Gastroesophageal sphincter (tissue), 4 donors: ENCODE data around the gene BAIAP3. TPM values are rescaled to one million over a fixed set of nuclear protein-coding genes. Genes with fewer than 3 reads are reported as not detected.

ENCODE experiments used
- ATAC-seq: fragments of 150-250 bp; one replicate; pipeline ENCODE4 v1.9.1; 2016; ENCODE audit warnings: mild to moderate bottlenecking, moderate library complexity
- H3K27ac ChIP-seq, 4 donors: fragments of 200-600 bp; sonication (generic) in 3 of 4; 1 replicate in 3 of 4; 2 replicates in 1 of 4; pipeline ENCODE4 v1.5.1; 2016 to 2019
- H3K27me3 ChIP-seq: fragments of 200-600 bp; sonication (generic); one replicate; pipeline ENCODE4 v1.5.1; 2019
- H3K36me3 ChIP-seq, 2 donors: fragments of 200-600 bp; sonication (generic); one replicate each; pipeline ENCODE4 v1.5.1; 2019; ENCODE audit warnings: control low read depth in 1 of 2
- H3K4me1 ChIP-seq, 3 donors: fragments of 200-600 bp; sonication (generic); 1 replicate in 2 of 3; 2 replicates in 1 of 3; pipeline ENCODE4 v1.5.1; 2016 to 2019; ENCODE audit warnings: control low read depth in 2 of 3
- H3K4me3 ChIP-seq, 2 donors: fragments of 200-600 bp; sonication (generic); one replicate each; pipeline ENCODE4 v1.5.1; 2019; ENCODE audit warnings: mild to moderate bottlenecking in 1 of 2, moderate library complexity in 1 of 2
- H3K9me3 ChIP-seq, 3 donors: fragments of 200-600 bp; sonication (generic); one replicate each; pipeline ENCODE4 v1.5.1; 2017 to 2019; ENCODE audit warnings: control low read depth in 2 of 3
- EP300 ChIP-seq: sonication (generic); formaldehyde crosslinking; IDR thresholded peaks from one replicate; pipeline ENCODE4 v1.6.1; 2017; ENCODE audit warnings: antibody characterized with exemption, mild to moderate bottlenecking
- POLR2A ChIP-seq, 2 donors: fragments of 450-650 bp; IDR thresholded peaks; one replicate each; pipeline ENCODE4 v1.6.1; 2017; ENCODE audit warnings: antibody characterized with exemption in 2 of 2, mild to moderate bottlenecking in 2 of 2, moderate library complexity in 1 of 2
- POLR2AphosphoS5 ChIP-seq: sonication (generic); formaldehyde crosslinking; IDR thresholded peaks from one replicate; pipeline ENCODE4 v1.6.1; 2017; ENCODE audit warnings: antibody characterized with exemption
- WGBS, 2 donors: methylation state at CpG; one replicate each; pipeline ENCODE4 v1.1.5; 2018; ENCODE audit warnings: low coverage in 1 of 2; 5-methylcytosine and 5-hydroxymethylcytosine counted together
- total RNA-seq, 4 donors: library from RNA; depleted of rRNA; stranded (reverse); fragments of >200 nt; gene quantifications; one replicate each; pipeline ENCODE4 v1.1.0, GENCODE V29; 2016
- TF ChIP-seq, protein P1 (sequence below), 4 experiments: fragments of 200-600 bp in 2 of 4; fragments of 450-650 bp in 2 of 4; sonication (generic) in 1 of 4; IDR thresholded peaks; one replicate each; pipeline ENCODE4 v1.5.1; 2017 to 2019; ENCODE audit warnings: antibody characterized with exemption in 4 of 4, mild to moderate bottlenecking in 2 of 4, moderate library complexity in 2 of 4

BAIAP3 gene
- total RNA-seq, 4 donors from 2014 or later = 1.1 to 14.2 (median 3.0) TPM

DNA sequence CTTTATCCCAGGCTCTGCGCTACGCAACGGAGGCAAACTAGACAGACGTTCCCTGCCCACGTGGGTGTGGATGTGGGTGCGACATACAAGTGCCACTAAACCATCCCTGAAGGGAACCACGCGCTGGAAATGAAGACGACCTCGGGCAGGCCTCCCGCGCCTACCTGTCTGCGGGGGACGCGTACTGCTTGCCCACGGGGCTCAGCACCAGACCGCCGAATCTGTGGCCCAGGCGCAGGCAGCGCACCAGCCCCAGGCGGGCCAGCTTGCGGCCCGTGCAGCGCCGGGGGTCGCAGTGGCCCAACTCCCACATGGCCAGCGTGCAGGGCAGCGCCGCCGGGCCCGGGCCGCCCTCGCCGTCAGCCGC lies 17.8 kb downstream of the BAIAP3 start:
- Histone ChIP-seq H3K4me1 (peaks cover 0 to 60% (median 23%) of the 10 kb centered on the region in 3 donors), H3K4me3 (peak overlapping the region; percentile 80 to 84), H3K9me3 (no peaks in the 10 kb centered on the region), H3K36me3 (peaks cover 0 to 34% of the 10 kb centered on the region in 2 donors), H3K27ac (peak overlapping the region; percentile 14 to 85 (median 76)), H3K27me3 (no peaks in the 10 kb centered on the region)
- ATAC-seq = no peak
- TF ChIP-seq POLR2AphosphoS5 = no peak
- TF ChIP-seq, protein P1, sequence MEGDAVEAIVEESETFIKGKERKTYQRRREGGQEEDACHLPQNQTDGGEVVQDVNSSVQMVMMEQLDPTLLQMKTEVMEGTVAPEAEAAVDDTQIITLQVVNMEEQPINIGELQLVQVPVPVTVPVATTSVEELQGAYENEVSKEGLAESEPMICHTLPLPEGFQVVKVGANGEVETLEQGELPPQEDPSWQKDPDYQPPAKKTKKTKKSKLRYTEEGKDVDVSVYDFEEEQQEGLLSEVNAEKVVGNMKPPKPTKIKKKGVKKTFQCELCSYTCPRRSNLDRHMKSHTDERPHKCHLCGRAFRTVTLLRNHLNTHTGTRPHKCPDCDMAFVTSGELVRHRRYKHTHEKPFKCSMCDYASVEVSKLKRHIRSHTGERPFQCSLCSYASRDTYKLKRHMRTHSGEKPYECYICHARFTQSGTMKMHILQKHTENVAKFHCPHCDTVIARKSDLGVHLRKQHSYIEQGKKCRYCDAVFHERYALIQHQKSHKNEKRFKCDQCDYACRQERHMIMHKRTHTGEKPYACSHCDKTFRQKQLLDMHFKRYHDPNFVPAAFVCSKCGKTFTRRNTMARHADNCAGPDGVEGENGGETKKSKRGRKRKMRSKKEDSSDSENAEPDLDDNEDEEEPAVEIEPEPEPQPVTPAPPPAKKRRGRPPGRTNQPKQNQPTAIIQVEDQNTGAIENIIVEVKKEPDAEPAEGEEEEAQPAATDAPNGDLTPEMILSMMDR (IDR thresholded peaks at IDR 0.05) = no peak
- WGBS, 2 donors = 0% methylated on average over 2 of the region's 35 CpGs; no CpG with 5 or more reads in 1 of the 2 donors

DNA sequence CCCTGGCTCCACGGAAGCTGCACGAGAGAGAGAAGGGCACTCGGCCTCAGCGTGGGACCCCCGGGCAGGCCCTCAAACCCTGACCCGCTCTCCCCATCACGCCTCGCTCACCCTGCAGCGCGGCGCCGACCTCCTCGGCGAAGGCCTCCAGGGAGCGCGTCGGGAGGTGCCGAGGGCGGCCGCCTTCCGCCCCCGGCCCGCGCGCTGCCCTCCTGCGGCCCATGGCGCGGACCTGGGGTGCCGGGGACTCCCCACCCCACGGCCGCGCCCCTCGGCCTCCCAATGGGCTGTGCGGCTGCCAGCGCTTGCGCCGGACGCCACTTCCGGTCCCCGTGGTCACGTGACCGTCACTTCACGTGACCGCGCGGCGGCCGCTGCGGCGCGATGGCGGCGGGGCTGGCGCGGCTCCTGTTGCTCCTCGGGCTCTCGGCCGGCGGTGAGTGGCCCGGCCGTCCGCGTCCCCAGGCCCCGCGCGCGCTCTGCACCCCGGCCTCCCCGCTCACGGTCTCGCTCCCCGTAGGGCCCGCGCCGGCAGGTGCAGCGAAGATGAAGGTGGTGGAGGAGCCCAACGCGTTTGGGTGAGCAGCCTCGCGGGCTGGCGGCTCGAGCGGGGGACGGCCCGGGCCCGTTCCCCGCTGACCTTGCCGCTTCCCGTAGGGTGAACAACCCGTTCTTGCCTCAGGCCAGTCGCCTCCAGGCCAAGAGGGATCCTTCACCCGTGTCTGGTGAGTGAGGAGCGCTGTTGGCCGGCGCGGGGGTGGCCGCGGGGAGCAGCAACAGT lies 18.3 kb downstream of the BAIAP3 start, which contains the start of the genes GNPTG and TSR3:
Gene GNPTG, plus strand, starts transcription at position 350 of the 781 bp plus-strand sequence. Its CDS starts 35 bp downstream, at position 385.
Gene TSR3, minus strand, starts transcription at position 297 of the 781 bp plus-strand sequence. Its CDS starts 74 bp downstream, at position 223.
- peak; percentile 85 for ATAC-seq
- peaks cover 0 to 64% (median 23%) of the 10 kb centered on the region in 3 donors for H3K4me1 ChIP-seq
- H3K27ac ChIP-seq = peak within 1 kb of the TSS; percentile 14 to 85 (median 76)
- H3K9me3 ChIP-seq = no peaks in the 10 kb centered on the region
- H3K4me3 ChIP-seq = peak within 1 kb of the TSS; percentile 80 to 84
- peaks cover 0 to 34% of the 10 kb centered on the region in 2 donors for H3K36me3 ChIP-seq
- 0% methylated on average over 9 of the region's 98 CpGs; no CpG with 5 or more reads in 1 of the 2 donors for WGBS, 2 donors
- TF ChIP-seq POLR2A (IDR thresholded peaks at IDR 0.05) (peak; percentile 85 to 90), EP300 (no peak), POLR2AphosphoS5 (peak; percentile 92)
- TF ChIP-seq, protein P1 (IDR thresholded peaks at IDR 0.05) = peak in 2 of 4 experiments; percentile 7 to 12
- H3K27me3 ChIP-seq = no peaks in the 10 kb centered on the region

DNA sequence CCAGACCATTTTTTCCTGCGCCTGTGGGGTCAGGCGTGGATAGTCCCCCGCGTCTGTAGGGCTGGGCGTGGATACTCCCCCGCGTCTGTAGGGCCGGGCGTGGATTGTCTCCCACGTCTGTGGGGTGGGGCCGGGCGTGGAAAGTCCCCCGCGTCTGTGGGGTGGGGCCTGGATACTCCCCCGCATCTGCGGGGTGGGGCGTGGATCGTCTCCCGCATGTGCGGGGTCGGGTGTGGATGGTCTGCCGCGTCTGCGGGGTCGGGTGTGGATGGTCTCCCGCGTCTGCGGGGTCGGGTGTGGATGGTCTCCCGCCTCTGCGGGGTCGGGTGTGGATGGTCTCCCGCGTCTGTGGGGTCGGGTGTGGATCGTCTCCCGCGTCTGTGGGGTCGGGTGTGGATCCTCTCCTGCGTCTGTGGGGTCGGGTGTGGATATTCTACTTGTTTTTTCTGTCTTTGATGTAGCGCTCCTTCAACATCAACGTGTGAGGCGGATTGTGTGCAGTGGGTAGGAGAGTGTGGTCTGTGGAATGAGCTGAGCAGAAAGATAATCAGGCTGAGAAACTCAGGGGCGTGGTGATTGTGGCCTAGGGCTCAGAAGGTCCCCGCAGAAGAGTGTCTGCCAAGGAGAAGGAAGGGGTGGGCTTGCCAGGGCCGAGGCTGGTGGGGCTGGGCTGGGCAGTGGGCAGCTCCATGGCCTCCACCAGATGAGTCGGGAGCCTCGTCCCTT lies 21.5 kb downstream of the BAIAP3 start:
- no peak for TF ChIP-seq POLR2A (IDR thresholded peaks at IDR 0.05)
- TF ChIP-seq, protein P1 (IDR thresholded peaks at IDR 0.05) = no peak
- TF ChIP-seq POLR2AphosphoS5 = no peak
- TF ChIP-seq EP300 = no peak
- H3K27me3 ChIP-seq = no peaks in the 10 kb centered on the region
- H3K4me1 ChIP-seq = peaks cover 0 to 65% (median 23%) of the 10 kb centered on the region in 3 donors
- H3K9me3 ChIP-seq = no peaks in the 10 kb centered on the region
- peaks cover 0 to 30% of the 10 kb centered on the region in 2 donors for H3K36me3 ChIP-seq
- H3K27ac ChIP-seq = no peak overlapping the region
- WGBS, 2 donors = 94% methylated on average over 7 of the region's 49 CpGs; no CpG with 5 or more reads in 1 of the 2 donors
- H3K4me3 ChIP-seq = no peak overlapping the region
- ATAC-seq = no peak

DNA sequence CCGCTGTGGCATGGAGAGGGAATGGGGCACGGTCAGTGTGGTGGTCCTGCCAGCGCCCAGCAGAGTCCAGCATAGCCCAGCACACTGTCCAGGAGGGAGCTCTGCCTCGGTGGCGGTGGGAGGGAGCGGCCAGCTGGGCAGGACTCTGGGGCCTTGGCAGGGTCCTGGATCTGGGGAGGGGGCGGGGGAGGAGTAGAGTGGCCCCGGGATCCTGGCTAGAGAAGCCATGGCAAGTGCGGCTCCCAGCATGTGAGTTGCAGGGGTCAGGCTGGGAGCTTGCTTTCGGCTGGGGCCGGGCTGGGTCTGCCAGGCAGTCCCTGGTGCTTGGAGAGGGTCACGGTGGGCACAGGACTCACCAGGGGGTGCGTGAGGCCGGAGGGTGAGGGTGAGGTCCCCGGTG lies 22.1 kb downstream of the BAIAP3 start:
- 60% methylated on average over 2 of the region's 15 CpGs; no CpG with 5 or more reads in 1 of the 2 donors for WGBS, 2 donors
- Histone ChIP-seq H3K27ac (no peak overlapping the region), H3K4me3 (no peak overlapping the region), H3K36me3 (peaks cover 0 to 30% of the 10 kb centered on the region in 2 donors), H3K4me1 (peaks cover 0 to 58% (median 22%) of the 10 kb centered on the region in 3 donors), H3K27me3 (no peaks in the 10 kb centered on the region), H3K9me3 (no peaks in the 10 kb centered on the region)
- TF ChIP-seq, protein P1 (IDR thresholded peaks at IDR 0.05) = no peak
- TF ChIP-seq EP300 (no peak), POLR2AphosphoS5 (no peak), POLR2A (IDR thresholded peaks at IDR 0.05) (no peak)
- no peak for ATAC-seq
